OCI-LY1 (cell line): Measurements from ENCODE around the gene ICAM2.

Source experiments
- CTCF ChIP-seq: fragments of 200-600 bp; sonication (generic), shearing (Covaris generic); IDR thresholded peaks from 2 replicates; pipeline ENCODE4 v1.5.1; 2017; ENCODE audit warnings: mild to moderate bottlenecking, antibody characterized with exemption, low read length, moderate library complexity, mixed read lengths
- EZH2 ChIP-seq: fragments of 200-600 bp; sonication (generic), shearing (Covaris generic); IDR thresholded peaks from 2 replicates; pipeline ENCODE4 v1.8.0; 2017; ENCODE audit warnings: borderline replicate concordance, mixed run types, mild to moderate bottlenecking, antibody characterized with exemption, low read length, moderate library complexity, mixed read lengths

GRCh38 chr17:64025732-64026294 lies 5.4 kb upstream of the ICAM2 start:
- TF ChIP-seq CTCF (peak; percentile 100), EZH2 (no peak)
